Neural progenitor cell (in vitro differentiated cells): ENCODE results near the gene IL1RAPL1. TPM values are rescaled to one million over a fixed set of nuclear protein-coding genes. Genes with fewer than 3 reads are reported as not detected.

Experiments used
- DNase-seq: peaks from one replicate; pipeline ENCODE4 v3.0.0-alpha.2; 2016; ENCODE audit warnings: low spot score
- H2AFZ ChIP-seq: fragments of 200-600 bp; sonication (generic); replicated peaks from 2 replicates; pipeline ENCODE4 v1.6.1; 2016; ENCODE audit warnings: antibody characterized with exemption
- H3F3A ChIP-seq: fragments of 200-600 bp; sonication (generic); 2 replicates; pipeline ENCODE4 v1.6.1; 2016; ENCODE audit warnings: antibody characterized with exemption, low read depth
- H3K27ac ChIP-seq: fragments of 200-600 bp; sonication (generic); 2 replicates; pipeline ENCODE4 v1.5.1; 2016; ENCODE audit warnings: mild to moderate bottlenecking
- H3K27me3 ChIP-seq: fragments of 200-600 bp; sonication (generic); 2 replicates; pipeline ENCODE4 v1.6.1; 2016; ENCODE audit warnings: mild to moderate bottlenecking, moderate library complexity
- H3K36me3 ChIP-seq: fragments of 200-600 bp; sonication (generic); 2 replicates; pipeline ENCODE4 v1.5.1; 2016
- H3K4me1 ChIP-seq: fragments of 200-600 bp; sonication (generic); 2 replicates; pipeline ENCODE4 v1.6.1; 2016; ENCODE audit warnings: mixed run types
- H3K4me2 ChIP-seq: fragments of 200-600 bp; sonication (generic); 2 replicates; pipeline ENCODE4 v1.6.1; 2016
- H3K4me3 ChIP-seq: fragments of 200-600 bp; sonication (generic); 2 replicates; pipeline ENCODE4 v1.5.1; 2016
- H3K79me2 ChIP-seq: fragments of 200-600 bp; sonication (generic); 2 replicates; pipeline ENCODE4 v1.6.1; 2016; ENCODE audit warnings: low read depth
- H3K9ac ChIP-seq: fragments of 200-600 bp; sonication (generic); 2 replicates; pipeline ENCODE4 v1.6.1; 2016
- H3K9me3 ChIP-seq: fragments of 200-600 bp; sonication (generic); 2 replicates; pipeline ENCODE4 v1.5.1; 2016; ENCODE audit warnings: low read depth
- H4K20me1 ChIP-seq: fragments of 200-600 bp; sonication (generic); 2 replicates; pipeline ENCODE4 v1.6.1; 2016; ENCODE audit warnings: low read depth
- H3K27ac Mint-ChIP-seq: 3 replicates; pipeline ENCODE4 v1.8.0; 2021; ENCODE audit warnings: mixed read lengths
- H3K27me3 Mint-ChIP-seq: 2 replicates; pipeline ENCODE4 v1.8.0; 2022; ENCODE audit warnings: low read depth, mild to moderate bottlenecking, inconsistent platforms, moderate library complexity, mixed read lengths; ENCODE audit not compliant: insufficient read depth
- H3K36me3 Mint-ChIP-seq: 3 replicates; pipeline ENCODE4 v1.8.0; 2021; ENCODE audit warnings: mixed read lengths
- H3K4me1 Mint-ChIP-seq: 3 replicates; pipeline ENCODE4 v1.8.0; 2021; ENCODE audit warnings: mixed read lengths
- H3K4me3 Mint-ChIP-seq: 3 replicates; pipeline ENCODE4 v1.8.0; 2021; ENCODE audit warnings: mild to moderate bottlenecking, moderate library complexity, mixed read lengths
- H3K9me3 Mint-ChIP-seq: 3 replicates; pipeline ENCODE4 v1.8.0; 2020; ENCODE audit warnings: mixed read lengths
- EZH2 ChIP-seq: fragments of 200-600 bp; sonication (generic); IDR thresholded peaks from 2 replicates; pipeline ENCODE4 v1.6.1; 2017; ENCODE audit warnings: antibody characterized with exemption, mild to moderate bottlenecking, moderate library complexity
- EZH2phosphoT487 ChIP-seq: fragments of 200-600 bp; sonication (generic); IDR thresholded peaks from 2 replicates; pipeline ENCODE4 v1.6.1; 2017; ENCODE audit warnings: antibody characterized with exemption
- total RNA-seq: library from RNA; depleted of rRNA; stranded (reverse); fragments of >200 nt; gene quantifications from 2 replicates; pipeline ENCODE4 v1.2.3, GENCODE V29; 2015; ENCODE audit warnings: low replicate concordance
- TF ChIP-seq, protein P1 (sequence below): fragments of 200-600 bp; sonication (generic); IDR thresholded peaks from 2 replicates; pipeline ENCODE4 v1.5.1; 2017; ENCODE audit warnings: antibody characterized with exemption, mild to moderate bottlenecking

IL1RAPL1 gene
- total RNA-seq, 1 donor from 2014 or later = 13.4 TPM

DNA sequence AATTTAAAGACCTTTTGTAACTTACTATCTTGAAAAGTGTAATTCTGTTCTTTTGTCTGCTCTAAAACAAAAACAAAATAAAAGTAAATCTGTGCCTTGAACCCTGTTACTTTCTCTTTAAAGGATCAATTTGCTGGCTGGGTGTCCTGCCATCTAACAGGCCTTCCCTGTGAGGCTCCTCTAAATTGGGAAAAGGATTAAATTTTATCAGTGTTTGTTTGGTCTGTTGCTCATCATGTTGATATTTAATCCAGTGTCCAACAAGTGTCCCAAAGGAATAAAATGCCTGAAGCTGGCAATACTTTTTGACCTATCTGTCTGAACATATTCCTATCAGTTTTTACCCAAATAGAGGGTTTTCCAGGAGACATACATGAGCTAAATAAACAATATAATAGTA is 688.7 kb downstream of the IL1RAPL1 start:
- TF ChIP-seq EZH2phosphoT487 (no peak), EZH2 (no peak)
- TF ChIP-seq, protein P1, sequence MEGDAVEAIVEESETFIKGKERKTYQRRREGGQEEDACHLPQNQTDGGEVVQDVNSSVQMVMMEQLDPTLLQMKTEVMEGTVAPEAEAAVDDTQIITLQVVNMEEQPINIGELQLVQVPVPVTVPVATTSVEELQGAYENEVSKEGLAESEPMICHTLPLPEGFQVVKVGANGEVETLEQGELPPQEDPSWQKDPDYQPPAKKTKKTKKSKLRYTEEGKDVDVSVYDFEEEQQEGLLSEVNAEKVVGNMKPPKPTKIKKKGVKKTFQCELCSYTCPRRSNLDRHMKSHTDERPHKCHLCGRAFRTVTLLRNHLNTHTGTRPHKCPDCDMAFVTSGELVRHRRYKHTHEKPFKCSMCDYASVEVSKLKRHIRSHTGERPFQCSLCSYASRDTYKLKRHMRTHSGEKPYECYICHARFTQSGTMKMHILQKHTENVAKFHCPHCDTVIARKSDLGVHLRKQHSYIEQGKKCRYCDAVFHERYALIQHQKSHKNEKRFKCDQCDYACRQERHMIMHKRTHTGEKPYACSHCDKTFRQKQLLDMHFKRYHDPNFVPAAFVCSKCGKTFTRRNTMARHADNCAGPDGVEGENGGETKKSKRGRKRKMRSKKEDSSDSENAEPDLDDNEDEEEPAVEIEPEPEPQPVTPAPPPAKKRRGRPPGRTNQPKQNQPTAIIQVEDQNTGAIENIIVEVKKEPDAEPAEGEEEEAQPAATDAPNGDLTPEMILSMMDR = no peak
- Mint-ChIP-seq H3K27ac (no peak overlapping the region), H3K36me3 (no peaks in the 10 kb centered on the region), H3K4me3 (no peak overlapping the region), H3K4me1 (no peaks in the 10 kb centered on the region), H3K27me3 (no peaks in the 10 kb centered on the region), H3K9me3 (peaks cover 2% of the 10 kb centered on the region)
- no peak overlapping the region for H3K4me3 ChIP-seq
- H3K9ac ChIP-seq = no peak overlapping the region
- no peaks in the 10 kb centered on the region for H3K79me2 ChIP-seq
- no peaks in the 10 kb centered on the region for H4K20me1 ChIP-seq
- H3K9me3 ChIP-seq = no peaks in the 10 kb centered on the region
- no peak overlapping the region for H3K4me2 ChIP-seq
- no peaks in the 10 kb centered on the region for H3K27me3 ChIP-seq
- H3K36me3 ChIP-seq = no peaks in the 10 kb centered on the region
- no peaks in the 10 kb centered on the region for H3F3A ChIP-seq
- no peak overlapping the region for H3K27ac ChIP-seq
- H2AFZ ChIP-seq = no peak overlapping the region
- DNase-seq = no peak
- no peaks in the 10 kb centered on the region for H3K4me1 ChIP-seq

DNA sequence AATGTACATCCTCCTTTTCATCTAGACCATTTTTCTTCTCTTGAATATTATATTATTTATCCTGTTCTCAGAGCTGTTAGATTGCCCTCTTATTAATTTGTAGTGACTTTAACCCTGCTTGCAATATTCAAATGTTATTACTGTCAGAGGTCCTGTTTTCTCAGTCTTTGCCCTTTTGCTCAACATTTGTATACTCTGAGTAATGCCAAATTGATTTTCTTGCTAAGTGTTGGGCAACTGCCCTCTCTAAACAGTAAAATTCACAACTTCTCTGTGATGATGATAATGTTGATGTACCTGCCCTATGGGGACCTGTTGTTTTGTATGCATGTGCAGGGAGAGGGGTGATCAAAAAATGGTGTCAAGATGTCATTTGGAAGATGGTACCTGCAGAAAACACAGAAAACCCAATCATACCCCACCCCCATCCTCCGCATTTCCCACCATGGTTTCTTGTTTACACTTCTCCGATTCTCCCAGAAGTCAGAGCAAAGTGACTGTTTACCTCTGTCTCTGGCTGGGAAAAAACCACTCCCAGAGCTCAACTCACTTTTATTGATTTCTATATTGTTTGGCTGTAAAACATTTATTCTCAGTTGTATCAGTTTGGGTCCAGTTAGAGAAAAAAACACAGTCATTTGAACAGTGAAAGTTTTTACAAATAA is 694.0 kb downstream of the IL1RAPL1 start:
- Histone ChIP-seq H3K79me2 (no peaks in the 10 kb centered on the region), H3K36me3 (no peaks in the 10 kb centered on the region), H3K9ac (no peak overlapping the region), H3F3A (no peaks in the 10 kb centered on the region), H3K4me2 (no peak overlapping the region), H2AFZ (no peak overlapping the region), H3K9me3 (no peaks in the 10 kb centered on the region), H3K27ac (no peak overlapping the region), H3K4me3 (no peak overlapping the region), H3K27me3 (no peaks in the 10 kb centered on the region), H4K20me1 (no peaks in the 10 kb centered on the region), H3K4me1 (no peaks in the 10 kb centered on the region)
- Mint-ChIP-seq H3K9me3 (peaks cover 3% of the 10 kb centered on the region), H3K27ac (no peak overlapping the region), H3K27me3 (no peaks in the 10 kb centered on the region), H3K4me1 (no peaks in the 10 kb centered on the region), H3K4me3 (no peak overlapping the region), H3K36me3 (no peaks in the 10 kb centered on the region)
- DNase-seq = no peak
- TF ChIP-seq, protein P1 = no peak
- TF ChIP-seq EZH2phosphoT487 (no peak), EZH2 (no peak)

DNA sequence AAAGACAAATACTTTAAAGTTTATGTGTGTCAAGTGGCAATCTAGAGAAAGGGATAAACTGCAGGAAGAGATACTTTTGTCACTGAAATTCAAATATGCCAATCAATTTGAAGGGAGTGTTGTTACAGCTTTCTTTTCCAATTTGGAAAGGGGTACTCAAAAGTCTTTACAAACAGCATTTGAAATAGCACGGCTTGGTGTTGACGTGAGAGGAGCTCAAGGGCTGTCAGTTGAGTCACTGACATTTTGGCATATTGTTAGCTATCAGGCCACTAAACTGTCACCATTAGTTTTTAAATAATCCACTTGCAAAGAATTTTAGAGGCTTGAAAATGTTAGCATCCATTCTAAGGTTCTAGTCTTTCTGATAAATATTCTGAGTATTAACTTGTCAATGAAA is 698.4 kb downstream of the IL1RAPL1 start:
- H3K79me2 ChIP-seq = no peaks in the 10 kb centered on the region
- no peak for DNase-seq
- no peak overlapping the region for H3K4me3 ChIP-seq
- no peaks in the 10 kb centered on the region for H3K27me3 Mint-ChIP-seq
- H3K4me2 ChIP-seq = no peak overlapping the region
- no peak overlapping the region for H3K27ac Mint-ChIP-seq
- no peaks in the 10 kb centered on the region for H3K36me3 ChIP-seq
- H3F3A ChIP-seq = no peaks in the 10 kb centered on the region
- H3K9ac ChIP-seq = no peak overlapping the region
- H3K27me3 ChIP-seq = no peaks in the 10 kb centered on the region
- peaks cover 3% of the 10 kb centered on the region for H3K9me3 Mint-ChIP-seq
- H4K20me1 ChIP-seq = no peaks in the 10 kb centered on the region
- no peak overlapping the region for H3K27ac ChIP-seq
- H3K36me3 Mint-ChIP-seq = no peaks in the 10 kb centered on the region
- H3K4me1 ChIP-seq = no peaks in the 10 kb centered on the region
- H3K4me3 Mint-ChIP-seq = no peak overlapping the region
- no peaks in the 10 kb centered on the region for H3K4me1 Mint-ChIP-seq
- TF ChIP-seq, protein P1 = no peak
- no peak for TF ChIP-seq EZH2
- no peak for TF ChIP-seq EZH2phosphoT487
- peaks cover 4% of the 10 kb centered on the region for H3K9me3 ChIP-seq
- no peak overlapping the region for H2AFZ ChIP-seq
